H1 (cell line): ENCODE data around the gene FOXN3.

Source experiments
- CEBPB ChIP-seq: IDR thresholded peaks from 2 replicates; pipeline ENCODE4 v1.6.1; 2012; ENCODE audit warnings: low read depth, low read length
- FOSL1 ChIP-seq: IDR thresholded peaks from 2 replicates; pipeline ENCODE4 v1.6.1; 2011; ENCODE audit warnings: mild to moderate bottlenecking, low read depth, low read length, moderate library complexity; ENCODE audit not compliant: insufficient read depth
- JUND ChIP-seq: IDR thresholded peaks from 2 replicates; pipeline ENCODE4 v1.6.1; 2011; ENCODE audit warnings: mild to moderate bottlenecking, improper control_type of control experiment, low read length
- PHF8 ChIP-seq: fragments of 200-600 bp; sonication (generic); conservative IDR thresholded peaks from 2 replicates; pipeline ENCODE4 v1.7.1; 2012; ENCODE audit warnings: low read depth, mild to moderate bottlenecking, inconsistent platforms, low read length, moderate library complexity
- POLR2A ChIP-seq, 2 experiments: IDR thresholded peaks; 1 replicate in 1 of 2; 2 replicates in 1 of 2; pipeline ENCODE4 v1.6.1; 2011; ENCODE audit warnings: low read depth in 2 of 2, low read length in 2 of 2, mild to moderate bottlenecking in 2 of 2; ENCODE audit errors: control extremely low read depth in 1 of 2
- TCF12 ChIP-seq: IDR thresholded peaks from 2 replicates; pipeline ENCODE4 v1.6.1; 2011; ENCODE audit warnings: low read depth, mild to moderate bottlenecking, low read length
- ZNF274 ChIP-seq: IDR thresholded peaks from 2 replicates; pipeline ENCODE4 v1.7.0; 2012; ENCODE audit warnings: low read length, borderline replicate concordance; ENCODE audit errors: extremely low read depth
- TF ChIP-seq, protein P1 (sequence below), 3 experiments: IDR thresholded peaks; 1 replicate in 2 of 3; 2 replicates in 1 of 3; pipeline versions ENCODE4 v1.5.1 to v1.6.1; 2011; ENCODE audit warnings: low read length in 3 of 3, mild to moderate bottlenecking in 3 of 3, inconsistent platforms in 2 of 3, low read depth in 1 of 3, moderate library complexity in 1 of 3; ENCODE audit not compliant: insufficient read depth in 1 of 3; ENCODE audit errors: control extremely low read depth in 1 of 3

DNA sequence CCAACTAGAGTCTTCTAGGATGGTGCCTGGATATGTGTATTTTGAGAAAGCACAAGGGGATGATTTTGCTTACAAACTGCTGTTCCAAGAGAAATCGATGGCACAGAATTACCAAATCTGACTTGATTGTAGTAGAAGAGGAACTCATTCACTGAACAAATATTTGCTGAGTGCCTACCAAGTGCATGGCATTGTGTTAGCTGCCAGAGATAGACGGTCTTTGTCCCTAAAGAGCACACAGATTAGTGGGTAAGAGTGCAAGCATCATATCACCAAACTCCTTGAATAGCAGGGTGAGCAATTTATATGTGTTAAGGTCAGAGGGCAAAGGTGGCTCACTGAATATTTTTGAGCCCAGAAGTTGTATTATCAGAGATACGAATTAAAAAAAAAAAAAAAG is 3.5 kb upstream of the FOXN3 start:
- no peak for TF ChIP-seq CEBPB
- no peak for TF ChIP-seq POLR2A (IDR thresholded peaks at IDR 0.05; ENCODE audit: control extremely low read depth in 1 of 2, low read depth in 2 of 2, low read length in 2 of 2)
- TF ChIP-seq JUND, result no peak
- TF ChIP-seq TCF12, result no peak
- TF ChIP-seq, protein P1, sequence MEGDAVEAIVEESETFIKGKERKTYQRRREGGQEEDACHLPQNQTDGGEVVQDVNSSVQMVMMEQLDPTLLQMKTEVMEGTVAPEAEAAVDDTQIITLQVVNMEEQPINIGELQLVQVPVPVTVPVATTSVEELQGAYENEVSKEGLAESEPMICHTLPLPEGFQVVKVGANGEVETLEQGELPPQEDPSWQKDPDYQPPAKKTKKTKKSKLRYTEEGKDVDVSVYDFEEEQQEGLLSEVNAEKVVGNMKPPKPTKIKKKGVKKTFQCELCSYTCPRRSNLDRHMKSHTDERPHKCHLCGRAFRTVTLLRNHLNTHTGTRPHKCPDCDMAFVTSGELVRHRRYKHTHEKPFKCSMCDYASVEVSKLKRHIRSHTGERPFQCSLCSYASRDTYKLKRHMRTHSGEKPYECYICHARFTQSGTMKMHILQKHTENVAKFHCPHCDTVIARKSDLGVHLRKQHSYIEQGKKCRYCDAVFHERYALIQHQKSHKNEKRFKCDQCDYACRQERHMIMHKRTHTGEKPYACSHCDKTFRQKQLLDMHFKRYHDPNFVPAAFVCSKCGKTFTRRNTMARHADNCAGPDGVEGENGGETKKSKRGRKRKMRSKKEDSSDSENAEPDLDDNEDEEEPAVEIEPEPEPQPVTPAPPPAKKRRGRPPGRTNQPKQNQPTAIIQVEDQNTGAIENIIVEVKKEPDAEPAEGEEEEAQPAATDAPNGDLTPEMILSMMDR (IDR thresholded peaks at IDR 0.05; ENCODE audit: control extremely low read depth in 1 of 3, insufficient read depth in 1 of 3, low read depth in 1 of 3, low read length in 3 of 3), result no peak
- no peak for TF ChIP-seq FOSL1
- TF ChIP-seq PHF8, result no peak
- no peak for TF ChIP-seq ZNF274
